ENCODE data around the gene VAV1.

DNA sequence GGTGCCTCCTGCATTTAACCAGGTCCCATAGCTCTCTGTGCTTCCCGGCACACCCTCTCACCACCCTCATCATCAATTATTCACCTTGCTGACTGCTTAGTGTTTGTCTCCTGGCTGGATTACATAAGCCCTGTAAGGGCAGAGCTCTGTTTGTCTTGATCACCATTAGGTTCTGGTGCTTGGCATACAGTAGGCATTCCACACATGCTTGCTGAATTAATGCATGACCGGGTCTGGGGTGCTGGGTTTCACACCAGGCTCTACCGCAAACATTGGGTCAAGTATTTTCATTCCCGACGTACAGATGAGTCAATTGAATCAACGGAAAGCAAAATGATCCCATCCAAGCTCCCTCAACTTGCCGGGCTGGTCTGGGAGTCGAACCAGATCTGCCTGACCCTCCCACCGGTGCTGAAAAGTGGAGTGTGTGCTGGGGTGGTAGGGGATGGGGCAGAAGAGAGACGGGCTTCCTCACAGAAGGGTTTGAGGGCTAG is 28.5 kb downstream of the VAV1 start:
- no peak for TF ChIP-seq ZMYM3 (CRISPR knock-in tag; IDR thresholded peaks at IDR 0.05)
- no peak for TF ChIP-seq REST (IDR thresholded peaks at IDR 0.05; ENCODE audit: borderline replicate concordance in 1 of 2, low read depth in 1 of 2, low read length in 2 of 2)
- TF ChIP-seq, protein P1, sequence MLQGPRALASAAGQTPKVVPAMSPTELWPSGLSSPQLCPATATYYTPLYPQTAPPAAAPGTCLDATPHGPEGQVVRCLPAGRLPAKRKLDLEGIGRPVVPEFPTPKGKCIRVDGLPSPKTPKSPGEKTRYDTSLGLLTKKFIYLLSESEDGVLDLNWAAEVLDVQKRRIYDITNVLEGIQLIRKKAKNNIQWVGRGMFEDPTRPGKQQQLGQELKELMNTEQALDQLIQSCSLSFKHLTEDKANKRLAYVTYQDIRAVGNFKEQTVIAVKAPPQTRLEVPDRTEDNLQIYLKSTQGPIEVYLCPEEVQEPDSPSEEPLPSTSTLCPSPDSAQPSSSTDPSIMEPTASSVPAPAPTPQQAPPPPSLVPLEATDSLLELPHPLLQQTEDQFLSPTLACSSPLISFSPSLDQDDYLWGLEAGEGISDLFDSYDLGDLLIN (CRISPR knock-in tag; IDR thresholded peaks at IDR 0.05; ENCODE audit: borderline replicate concordance): no peak
- TF ChIP-seq ZNF672 (CRISPR knock-in tag; IDR thresholded peaks at IDR 0.05): no peak
- TF ChIP-seq CEBPB (IDR thresholded peaks at IDR 0.05; ENCODE audit: borderline replicate concordance, low read depth, low read length): no peak
- no peak for TF ChIP-seq ISX (CRISPR knock-in tag; conservative IDR thresholded peaks at IDR 0.05)
- TF ChIP-seq ZNF577 (CRISPR knock-in tag; IDR thresholded peaks at IDR 0.05; ENCODE audit: borderline replicate concordance, low read depth): no peak
